Measurements from ENCODE around the gene ARRB2. TPM values are rescaled to one million over a fixed set of nuclear protein-coding genes. Genes with fewer than 3 reads are reported as not detected.

Gene ARRB2
- total RNA-seq, 2 experiments from 2014 or later, result 210 to 220 TPM

GRCh38 chr17:4673986-4674684, 36.3 kb upstream of the ARRB2 start:
- no peaks in the 10 kb centered on the region for H3K27me3 Mint-ChIP-seq
- Histone ChIP-seq H3K27ac (ENCODE audit: low read depth in 1 of 2, low read length in 2 of 2) (no peak overlapping the region), H3K27me3 (ENCODE audit: control insufficient read depth in 1 of 2, insufficient read depth in 2 of 2, low read length in 2 of 2) (no peaks in the 10 kb centered on the region), H3K4me3 (ENCODE audit: low read length) (no peak overlapping the region), H3K9me3 (ENCODE audit: control insufficient read depth in 1 of 2, insufficient read depth in 1 of 2, low read length in 2 of 2) (no peaks in the 10 kb centered on the region), H3K36me3 (ENCODE audit: insufficient read depth, low read length) (peaks cover 75% of the 10 kb centered on the region), H3K4me1 (ENCODE audit: insufficient read depth, low read length) (no peaks in the 10 kb centered on the region)
- H3K4me1 Mint-ChIP-seq (ENCODE audit: low read depth), result no peaks in the 10 kb centered on the region
- H3K36me3 Mint-ChIP-seq (ENCODE audit: low read depth), result peaks cover 73% of the 10 kb centered on the region
- H3K9me3 Mint-ChIP-seq, result no peaks in the 10 kb centered on the region
- ChIA-PET POLR2A (no interaction called here), CTCF (no interaction called here)
- DNase-seq, result no peak
- TF ChIP-seq, protein P1, sequence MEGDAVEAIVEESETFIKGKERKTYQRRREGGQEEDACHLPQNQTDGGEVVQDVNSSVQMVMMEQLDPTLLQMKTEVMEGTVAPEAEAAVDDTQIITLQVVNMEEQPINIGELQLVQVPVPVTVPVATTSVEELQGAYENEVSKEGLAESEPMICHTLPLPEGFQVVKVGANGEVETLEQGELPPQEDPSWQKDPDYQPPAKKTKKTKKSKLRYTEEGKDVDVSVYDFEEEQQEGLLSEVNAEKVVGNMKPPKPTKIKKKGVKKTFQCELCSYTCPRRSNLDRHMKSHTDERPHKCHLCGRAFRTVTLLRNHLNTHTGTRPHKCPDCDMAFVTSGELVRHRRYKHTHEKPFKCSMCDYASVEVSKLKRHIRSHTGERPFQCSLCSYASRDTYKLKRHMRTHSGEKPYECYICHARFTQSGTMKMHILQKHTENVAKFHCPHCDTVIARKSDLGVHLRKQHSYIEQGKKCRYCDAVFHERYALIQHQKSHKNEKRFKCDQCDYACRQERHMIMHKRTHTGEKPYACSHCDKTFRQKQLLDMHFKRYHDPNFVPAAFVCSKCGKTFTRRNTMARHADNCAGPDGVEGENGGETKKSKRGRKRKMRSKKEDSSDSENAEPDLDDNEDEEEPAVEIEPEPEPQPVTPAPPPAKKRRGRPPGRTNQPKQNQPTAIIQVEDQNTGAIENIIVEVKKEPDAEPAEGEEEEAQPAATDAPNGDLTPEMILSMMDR (IDR thresholded peaks at IDR 0.05), result no peak
- no peak for ATAC-seq (ENCODE audit: poor library complexity)
- no peak overlapping the region for H3K4me3 Mint-ChIP-seq
- no peak overlapping the region for H3K27ac Mint-ChIP-seq
- intact Hi-C loops (cut with DNase I, micrococcal nuclease), result no loop called here

- Mint-ChIP-seq H3K27ac (no peak overlapping the region), H3K36me3 (ENCODE audit: low read depth) (peaks cover 78% of the 10 kb centered on the region), H3K9me3 (no peaks in the 10 kb centered on the region), H3K4me1 (ENCODE audit: low read depth) (no peaks in the 10 kb centered on the region), H3K4me3 (no peak overlapping the region), H3K27me3 (no peaks in the 10 kb centered on the region)
- ChIA-PET POLR2A (no interaction called here), CTCF (no interaction called here)
- TF ChIP-seq, protein P1 (IDR thresholded peaks at IDR 0.05), result no peak
- no peak overlapping the region for H3K4me3 ChIP-seq (ENCODE audit: low read length)
- H3K36me3 ChIP-seq (ENCODE audit: insufficient read depth, low read length), result peaks cover 78% of the 10 kb centered on the region
- ATAC-seq (ENCODE audit: poor library complexity) (no peak), DNase-seq (no peak)
- H3K9me3 ChIP-seq (ENCODE audit: control insufficient read depth in 1 of 2, insufficient read depth in 1 of 2, low read length in 2 of 2), result no peaks in the 10 kb centered on the region
- no peak overlapping the region for H3K27ac ChIP-seq (ENCODE audit: low read depth in 1 of 2, low read length in 2 of 2)
- H3K4me1 ChIP-seq (ENCODE audit: insufficient read depth, low read length), result no peaks in the 10 kb centered on the region
- intact Hi-C loops (cut with DNase I, micrococcal nuclease), result no loop called here
- no peaks in the 10 kb centered on the region for H3K27me3 ChIP-seq (ENCODE audit: control insufficient read depth in 1 of 2, insufficient read depth in 2 of 2, low read length in 2 of 2)
Measured at GRCh38 chr17:4674685-4674998, 35.8 kb upstream of the ARRB2 start.

DNA sequence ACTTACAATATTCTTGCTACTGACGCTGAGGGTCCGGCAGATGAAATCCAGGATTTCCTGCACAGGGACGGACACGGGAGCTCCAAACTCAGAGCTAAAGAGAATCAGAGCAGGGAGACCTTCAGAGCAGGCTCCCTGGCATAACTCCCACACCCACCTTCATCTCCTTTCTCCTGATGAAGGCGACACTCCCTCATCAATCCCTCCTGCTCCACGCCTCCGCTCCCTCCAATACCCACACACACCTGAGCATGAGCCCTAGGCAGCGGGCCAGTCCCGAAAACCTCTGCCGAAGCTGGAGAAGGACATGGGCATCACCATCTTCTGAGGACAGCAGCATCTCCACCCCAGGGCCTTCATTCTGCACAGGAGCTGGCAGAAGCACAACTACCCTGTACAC, 34.6 kb upstream of the ARRB2 start:
- POLR2A ChIA-PET, result no interaction called here
- Mint-ChIP-seq H3K4me3 (no peak overlapping the region), H3K27ac (no peak overlapping the region)

More for the DNA sequence above, 34.6 kb upstream of the ARRB2 start:
- Histone ChIP-seq H3K9me3 (ENCODE audit: control insufficient read depth in 1 of 2, insufficient read depth in 1 of 2, low read length in 2 of 2) (no peaks in the 10 kb centered on the region), H3K4me1 (ENCODE audit: insufficient read depth, low read length) (no peaks in the 10 kb centered on the region), H3K27me3 (ENCODE audit: control insufficient read depth in 1 of 2, insufficient read depth in 2 of 2, low read length in 2 of 2) (no peaks in the 10 kb centered on the region), H3K36me3 (ENCODE audit: insufficient read depth, low read length) (peaks cover 83% of the 10 kb centered on the region), H3K4me3 (ENCODE audit: low read length) (no peak overlapping the region), H3K27ac (ENCODE audit: low read depth in 1 of 2, low read length in 2 of 2) (no peak overlapping the region)
- no peak for ATAC-seq (ENCODE audit: poor library complexity)
- Mint-ChIP-seq H3K27me3 (no peaks in the 10 kb centered on the region), H3K4me1 (ENCODE audit: low read depth) (no peaks in the 10 kb centered on the region), H3K36me3 (ENCODE audit: low read depth) (peaks cover 78% of the 10 kb centered on the region), H3K9me3 (no peaks in the 10 kb centered on the region)
- DNase-seq, result no peak
- TF ChIP-seq, protein P1 (IDR thresholded peaks at IDR 0.05), result no peak
- intact Hi-C loops (cut with DNase I, micrococcal nuclease), result no loop called here
- CTCF ChIA-PET, result no interaction called here
